ENCODE data around the gene SDHAF2. TPM values are rescaled to one million over a fixed set of nuclear protein-coding genes. Genes with fewer than 3 reads are reported as not detected.

Gene SDHAF2
- 44.9 and 63.3 TPM in 2 replicates for total RNA-seq

GRCh38 chr11:61429691-61430582, at the start of gene SDHAF2, which contains the start of gene CPSF7:
Gene SDHAF2 (plus strand): TSS chr11:61430124. CDS start chr11:61430147, 23 bp downstream.
Gene CPSF7 (minus strand): TSS chr11:61429975. CDS start chr11:61429235, 740 bp downstream.

Small RNAs within 50 kb of the gene (small RNA-seq; reads per million reads assigned to genes)
- gene RN7SL23P, result not detected

Other genes with a start within 250 kb of the SDHAF2 start
- gene PGA3, start 226.6 kb upstream of the SDHAF2 start, total RNA-seq, result 0.39 and 0.54 TPM in 2 replicates
- gene PGA4, start 207.8 kb upstream of the SDHAF2 start, total RNA-seq, result 0.13 and 0.32 TPM in 2 replicates
- gene PGA5, start 188.9 kb upstream of the SDHAF2 start, total RNA-seq, result not detected in 2 replicates
- 0.86 and 1.3 TPM in 2 replicates for gene VWCE, start 134.8 kb upstream of the SDHAF2 start, total RNA-seq
- 231 and 232 TPM in 2 replicates for gene DDB1, start 97.0 kb upstream of the SDHAF2 start, total RNA-seq
- gene TKFC, start 96.9 kb upstream of the SDHAF2 start, total RNA-seq, result 21.8 and 27.8 TPM in 2 replicates
- gene CYB561A3, start 68.2 kb upstream of the SDHAF2 start, total RNA-seq, result 34.0 and 37.1 TPM in 2 replicates
- 22.3 and 31.6 TPM in 2 replicates for gene TMEM138, start 67.8 kb upstream of the SDHAF2 start, total RNA-seq
- gene TMEM216, start 37.5 kb upstream of the SDHAF2 start, total RNA-seq, result 9.9 and 13.7 TPM in 2 replicates
- gene CPSF7, start 149 bp upstream of the SDHAF2 start, total RNA-seq, result 34.3 and 35.8 TPM in 2 replicates
- under 0.01 TPM in 1 of 2 replicates, not detected in the other for gene LRRC10B, start 78.6 kb downstream of the SDHAF2 start, total RNA-seq
- gene SYT7, start 151.0 kb downstream of the SDHAF2 start, total RNA-seq, result 3.4 and 4.3 TPM in 2 replicates